ENCODE data around the gene SUPT20H. TPM values are rescaled to one million over a fixed set of nuclear protein-coding genes. Genes with fewer than 3 reads are reported as not detected.

SUPT20H gene
- total and polyA plus RNA-seq, 2 of the 13 experiments (the other 11 are each of a cell fraction or from before 2014, with no cell fraction given) = 35.0 to 63.6 TPM

DNA sequence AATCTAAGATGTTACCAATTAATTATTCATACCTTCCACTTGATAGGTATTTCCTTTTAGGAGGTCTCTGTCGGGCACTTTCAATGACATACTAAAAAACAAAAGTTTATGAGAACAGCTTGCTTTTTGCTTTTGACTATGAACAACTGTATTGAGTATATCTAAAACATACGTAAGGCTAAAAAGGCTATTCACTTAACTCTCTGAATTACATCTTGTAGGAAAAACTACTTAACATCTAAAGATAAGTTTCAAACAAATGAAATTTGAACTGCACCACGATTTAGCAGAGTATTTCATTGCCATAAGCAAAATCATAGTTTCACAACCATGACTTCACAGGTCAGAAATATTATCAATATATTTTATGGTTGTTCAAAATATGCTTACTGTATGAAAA lies 11.6 kb downstream of the SUPT20H start:
- BruUV-seq (replicated peaks) = no TSS peak
- Histone ChIP-seq H3K79me2 (ENCODE audit: insufficient read depth, low read length) (peaks cover 25% of the 10 kb centered on the region), H3K36me3 (replicated peaks in 1 of 2; ENCODE audit: control insufficient read depth in 1 of 2, insufficient read depth in 2 of 2, low read length in 2 of 2) (peaks cover 4 to 40% of the 10 kb centered on the region in 2 experiments), H3K27ac (ENCODE audit: extremely low read length, insufficient read depth, low read length) (no peak overlapping the region), H3K9ac (ENCODE audit: insufficient read depth, low read depth, low read length) (no peak overlapping the region), H3K4me3 (replicated peaks in 1 of 3; ENCODE audit: insufficient read depth in 1 of 3, low read depth in 2 of 3, low read length in 3 of 3) (no peak overlapping the region), H3K9me3 (ENCODE audit: low read length) (no peaks in the 10 kb centered on the region), H3K27me3 (ENCODE audit: control insufficient read depth in 1 of 2, insufficient read depth in 2 of 2, low read length in 2 of 2) (no peaks in the 10 kb centered on the region), H3K4me1 (ENCODE audit: insufficient read depth, low read length) (no peaks in the 10 kb centered on the region), H4K20me1 (ENCODE audit: insufficient read depth, low read length) (no peaks in the 10 kb centered on the region), H3K4me2 (ENCODE audit: low read depth, low read length) (no peak overlapping the region), H2AFZ (ENCODE audit: low read length) (no peak overlapping the region)
- in situ Hi-C loops (cut with HindIII; ENCODE audit: extremely low pct_ligation_motif_present, low pct_unique_long_range_greater_than_20kb) (no loop called here), intact Hi-C loops (cut with micrococcal nuclease; ENCODE audit: unreplicated experiment) (no loop called here)
- FAIRE-seq (no peak), ATAC-seq (no peak), DNase-seq (ENCODE audit: low spot score) (no peak)
- CTCF ChIA-PET (ENCODE audit: low intra/inter-chr PET ratio, low total read pairs) = no interaction called here
- TF ChIP-seq MAFK (conservative IDR thresholded peaks at IDR 0.05 in 1 of 2, IDR thresholded peaks at IDR 0.05 in 1 of 2; ENCODE audit: low read length in 2 of 2) (peak in 1 of 2 experiments; percentile 46; a peak in 2 of 4 replicates), CREBL2 (CRISPR knock-in tag; IDR thresholded peaks at IDR 0.05; ENCODE audit: borderline replicate concordance) (no peak)
- 95% methylated on average over 3 of the region's 3 CpGs for WGBS (ENCODE audit: low lambda C conversion rate)
- POLR2A ChIA-PET = no interaction called here

- 95% methylated on average over 2 of the region's 2 CpGs for WGBS (ENCODE audit: low lambda C conversion rate)
- H2AFZ ChIP-seq (ENCODE audit: low read length) = no peak overlapping the region
- no TSS peak for BruUV-seq (replicated peaks)
- no peaks in the 10 kb centered on the region for H3K4me1 ChIP-seq (ENCODE audit: insufficient read depth, low read length)
- no peaks in the 10 kb centered on the region for H4K20me1 ChIP-seq (ENCODE audit: insufficient read depth, low read length)
- no peaks in the 10 kb centered on the region for H3K9me3 ChIP-seq (ENCODE audit: low read length)
- H3K79me2 ChIP-seq (ENCODE audit: insufficient read depth, low read length) = peaks cover 22% of the 10 kb centered on the region
- CTCF ChIA-PET (ENCODE audit: low intra/inter-chr PET ratio, low total read pairs) = no interaction called here
- POLR2A ChIA-PET = no interaction called here
- DNase-seq (ENCODE audit: low spot score) (no peak), FAIRE-seq (no peak), ATAC-seq (no peak)
- H3K36me3 ChIP-seq (replicated peaks in 1 of 2; ENCODE audit: control insufficient read depth in 1 of 2, insufficient read depth in 2 of 2, low read length in 2 of 2) = peaks cover 5 to 48% of the 10 kb centered on the region in 2 experiments
- H3K4me2 ChIP-seq (ENCODE audit: low read depth, low read length) = no peak overlapping the region
- intact Hi-C loops (cut with micrococcal nuclease; ENCODE audit: unreplicated experiment) (no loop called here), in situ Hi-C loops (cut with HindIII; ENCODE audit: extremely low pct_ligation_motif_present, low pct_unique_long_range_greater_than_20kb) (no loop called here)
- no peak overlapping the region for H3K27ac ChIP-seq (ENCODE audit: extremely low read length, insufficient read depth, low read length)
- no peaks in the 10 kb centered on the region for H3K27me3 ChIP-seq (ENCODE audit: control insufficient read depth in 1 of 2, insufficient read depth in 2 of 2, low read length in 2 of 2)
- H3K9ac ChIP-seq (ENCODE audit: insufficient read depth, low read depth, low read length) = no peak overlapping the region
- H3K4me3 ChIP-seq (replicated peaks in 1 of 3; ENCODE audit: insufficient read depth in 1 of 3, low read depth in 2 of 3, low read length in 3 of 3) = no peak overlapping the region
- TF ChIP-seq KDM4B (CRISPR knock-in tag; IDR thresholded peaks at IDR 0.05) (no peak), SP140L (CRISPR knock-in tag; IDR thresholded peaks at IDR 0.05; ENCODE audit: borderline replicate concordance) (no peak), AGO1 (IDR thresholded peaks at IDR 0.05; ENCODE audit: low read depth, low read length, poor library complexity, severe bottlenecking) (no peak), FOXC1 (CRISPR knock-in tag; IDR thresholded peaks at IDR 0.05; ENCODE audit: borderline replicate concordance) (no peak)
- TF ChIP-seq, protein P1, sequence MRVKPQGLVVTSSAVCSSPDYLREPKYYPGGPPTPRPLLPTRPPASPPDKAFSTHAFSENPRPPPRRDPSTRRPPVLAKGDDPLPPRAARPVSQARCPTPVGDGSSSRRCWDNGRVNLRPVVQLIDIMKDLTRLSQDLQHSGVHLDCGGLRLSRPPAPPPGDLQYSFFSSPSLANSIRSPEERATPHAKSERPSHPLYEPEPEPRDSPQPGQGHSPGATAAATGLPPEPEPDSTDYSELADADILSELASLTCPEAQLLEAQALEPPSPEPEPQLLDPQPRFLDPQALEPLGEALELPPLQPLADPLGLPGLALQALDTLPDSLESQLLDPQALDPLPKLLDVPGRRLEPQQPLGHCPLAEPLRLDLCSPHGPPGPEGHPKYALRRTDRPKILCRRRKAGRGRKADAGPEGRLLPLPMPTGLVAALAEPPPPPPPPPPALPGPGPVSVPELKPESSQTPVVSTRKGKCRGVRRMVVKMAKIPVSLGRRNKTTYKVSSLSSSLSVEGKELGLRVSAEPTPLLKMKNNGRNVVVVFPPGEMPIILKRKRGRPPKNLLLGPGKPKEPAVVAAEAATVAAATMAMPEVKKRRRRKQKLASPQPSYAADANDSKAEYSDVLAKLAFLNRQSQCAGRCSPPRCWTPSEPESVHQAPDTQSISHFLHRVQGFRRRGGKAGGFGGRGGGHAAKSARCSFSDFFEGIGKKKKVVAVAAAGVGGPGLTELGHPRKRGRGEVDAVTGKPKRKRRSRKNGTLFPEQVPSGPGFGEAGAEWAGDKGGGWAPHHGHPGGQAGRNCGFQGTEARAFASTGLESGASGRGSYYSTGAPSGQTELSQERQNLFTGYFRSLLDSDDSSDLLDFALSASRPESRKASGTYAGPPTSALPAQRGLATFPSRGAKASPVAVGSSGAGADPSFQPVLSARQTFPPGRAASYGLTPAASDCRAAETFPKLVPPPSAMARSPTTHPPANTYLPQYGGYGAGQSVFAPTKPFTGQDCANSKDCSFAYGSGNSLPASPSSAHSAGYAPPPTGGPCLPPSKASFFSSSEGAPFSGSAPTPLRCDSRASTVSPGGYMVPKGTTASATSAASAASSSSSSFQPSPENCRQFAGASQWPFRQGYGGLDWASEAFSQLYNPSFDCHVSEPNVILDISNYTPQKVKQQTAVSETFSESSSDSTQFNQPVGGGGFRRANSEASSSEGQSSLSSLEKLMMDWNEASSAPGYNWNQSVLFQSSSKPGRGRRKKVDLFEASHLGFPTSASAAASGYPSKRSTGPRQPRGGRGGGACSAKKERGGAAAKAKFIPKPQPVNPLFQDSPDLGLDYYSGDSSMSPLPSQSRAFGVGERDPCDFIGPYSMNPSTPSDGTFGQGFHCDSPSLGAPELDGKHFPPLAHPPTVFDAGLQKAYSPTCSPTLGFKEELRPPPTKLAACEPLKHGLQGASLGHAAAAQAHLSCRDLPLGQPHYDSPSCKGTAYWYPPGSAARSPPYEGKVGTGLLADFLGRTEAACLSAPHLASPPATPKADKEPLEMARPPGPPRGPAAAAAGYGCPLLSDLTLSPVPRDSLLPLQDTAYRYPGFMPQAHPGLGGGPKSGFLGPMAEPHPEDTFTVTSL (CRISPR knock-in tag; IDR thresholded peaks at IDR 0.05; ENCODE audit: borderline replicate concordance) = no peak
Observed at GRCh38 chr13:37047032-37047431, 12.5 kb downstream of the SUPT20H start.
